NT2/D1 (cell line): ENCODE results near the gene CAPG.

Experiments
- DNase-seq: peaks from one replicate; pipeline ENCODE4 v3.0.0-alpha.2; 2011; ENCODE audit warnings: low read depth, low spot score
- H3K27me3 ChIP-seq: 2 replicates; pipeline ENCODE4 v1.6.0; 2011; ENCODE audit warnings: mild to moderate bottlenecking; ENCODE audit not compliant: insufficient read length, insufficient read depth
- H3K36me3 ChIP-seq: 2 replicates; pipeline ENCODE4 v1.6.1; 2011; ENCODE audit warnings: mild to moderate bottlenecking, low read length, mixed read lengths; ENCODE audit not compliant: insufficient read depth, insufficient read length
- H3K4me1 ChIP-seq: 2 replicates; pipeline ENCODE4 v1.5.1; 2011; ENCODE audit not compliant: insufficient read depth, insufficient read length
- H3K4me3 ChIP-seq: 2 replicates; pipeline ENCODE4 v1.5.1; 2011; ENCODE audit warnings: low read depth; ENCODE audit not compliant: insufficient read length
- H3K9ac ChIP-seq: 2 replicates; pipeline ENCODE4 v1.6.0; 2011; ENCODE audit warnings: low read depth; ENCODE audit not compliant: insufficient read length
- H3K9me3 ChIP-seq: 2 replicates; pipeline ENCODE4 v1.5.1; 2011; ENCODE audit warnings: mild to moderate bottlenecking, low read length; ENCODE audit not compliant: insufficient read depth
- SUZ12 ChIP-seq: IDR thresholded peaks from 2 replicates; pipeline ENCODE4 v1.6.1; 2011; ENCODE audit not compliant: insufficient read length, insufficient read depth; ENCODE audit errors: extremely low read depth
- YY1 ChIP-seq: IDR thresholded peaks from 2 replicates; pipeline ENCODE4 v1.6.1; 2011; ENCODE audit not compliant: insufficient read length, insufficient read depth
- ZNF274 ChIP-seq: IDR thresholded peaks from 2 replicates; pipeline ENCODE4 v1.6.1; 2011; ENCODE audit warnings: mild to moderate bottlenecking, low read depth, low read length

The CAPG gene

GRCh38 chr2:85433511-85434089 lies 23.4 kb upstream of the CAPG start:
- Histone ChIP-seq H3K36me3 (no peaks in the 10 kb centered on the region), H3K9me3 (no peaks in the 10 kb centered on the region), H3K27me3 (no peaks in the 10 kb centered on the region), H3K9ac (peak overlapping the region; percentile 2), H3K4me1 (peaks cover 43% of the 10 kb centered on the region), H3K4me3 (no peak overlapping the region)
- no peak for TF ChIP-seq YY1
- no peak for TF ChIP-seq SUZ12
- no peak for DNase-seq

DNA sequence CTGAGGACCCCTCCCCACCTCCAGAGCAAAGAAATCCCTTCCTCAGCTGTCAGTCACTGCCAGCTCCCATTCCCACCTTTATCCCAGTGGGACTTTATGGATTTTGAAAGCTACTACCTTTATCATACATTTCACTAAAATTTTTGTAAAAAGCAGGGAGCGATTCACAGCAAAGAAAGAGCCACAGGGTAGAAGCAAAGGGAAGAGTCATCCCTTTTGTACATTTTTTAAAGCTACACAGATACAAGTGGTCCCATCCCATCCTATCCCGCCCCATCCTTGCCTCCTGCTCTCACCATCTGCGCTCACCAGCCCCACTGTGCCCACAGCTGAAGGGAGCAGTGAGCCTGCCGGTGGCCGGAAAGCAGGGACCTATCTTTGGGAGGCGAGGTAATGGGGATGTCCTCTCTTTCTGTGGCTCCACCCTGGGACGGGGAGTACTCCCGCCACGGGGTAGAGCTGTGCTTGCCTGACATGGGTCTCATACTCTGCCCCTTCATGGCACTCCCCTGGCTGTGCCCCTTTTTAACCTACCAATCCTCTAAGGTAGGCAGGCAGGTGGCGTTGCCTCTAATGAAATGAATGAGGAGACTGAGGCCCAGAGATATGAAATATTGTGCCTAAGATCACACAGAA lies 21.5 kb upstream of the CAPG start:
- no peak for DNase-seq
- no peaks in the 10 kb centered on the region for H3K36me3 ChIP-seq
- H3K4me3 ChIP-seq = no peak overlapping the region
- TF ChIP-seq YY1 (no peak), SUZ12 (no peak), ZNF274 (no peak)
- H3K9me3 ChIP-seq = no peaks in the 10 kb centered on the region
- no peaks in the 10 kb centered on the region for H3K27me3 ChIP-seq
- H3K9ac ChIP-seq = peak overlapping the region; percentile 56
- H3K4me1 ChIP-seq = peaks cover 41% of the 10 kb centered on the region

GRCh38 chr2:85430752-85431569 lies 20.8 kb upstream of the CAPG start:
- DNase-seq = peak; percentile 81
- TF ChIP-seq SUZ12 (no peak), YY1 (no peak), ZNF274 (no peak)
- peaks cover 4% of the 10 kb centered on the region for H3K27me3 ChIP-seq
- H3K4me1 ChIP-seq = peaks cover 39% of the 10 kb centered on the region
- no peak overlapping the region for H3K4me3 ChIP-seq
- peak overlapping the region; percentile 56 for H3K9ac ChIP-seq
- H3K36me3 ChIP-seq = no peaks in the 10 kb centered on the region
- H3K9me3 ChIP-seq = no peaks in the 10 kb centered on the region

DNA sequence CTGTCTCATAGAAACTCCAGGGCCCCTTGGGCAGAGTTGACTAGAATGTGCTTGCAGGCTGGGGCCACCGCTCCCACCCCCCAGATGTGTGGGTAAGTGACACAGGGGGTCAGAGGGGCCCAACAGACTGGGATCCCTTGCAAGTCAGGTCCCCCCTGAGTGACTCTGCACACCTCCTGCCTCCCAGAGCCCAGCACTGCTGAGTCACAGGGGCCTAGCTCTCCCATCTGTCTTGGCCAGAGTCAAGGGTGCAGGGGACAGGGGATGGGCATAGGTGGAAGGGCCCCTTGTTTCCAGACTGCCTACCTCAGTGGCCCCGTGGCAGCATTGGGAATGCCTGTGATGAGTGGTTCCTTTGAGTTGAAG lies 19.7 kb upstream of the CAPG start:
- Histone ChIP-seq H3K9ac (no peak overlapping the region), H3K9me3 (no peaks in the 10 kb centered on the region), H3K36me3 (no peaks in the 10 kb centered on the region), H3K4me1 (peaks cover 32% of the 10 kb centered on the region), H3K27me3 (peaks cover 8% of the 10 kb centered on the region), H3K4me3 (no peak overlapping the region)
- no peak for DNase-seq
- TF ChIP-seq YY1 = no peak
- TF ChIP-seq SUZ12 = no peak
- TF ChIP-seq ZNF274 = no peak

GRCh38 chr2:85429213-85429923 lies 19.2 kb upstream of the CAPG start:
- H3K4me3 ChIP-seq = no peak overlapping the region
- H3K27me3 ChIP-seq = peaks cover 8% of the 10 kb centered on the region
- no peak overlapping the region for H3K9ac ChIP-seq
- H3K4me1 ChIP-seq = peaks cover 32% of the 10 kb centered on the region
- TF ChIP-seq SUZ12 (no peak), YY1 (no peak), ZNF274 (no peak)
- H3K36me3 ChIP-seq = no peaks in the 10 kb centered on the region
- no peaks in the 10 kb centered on the region for H3K9me3 ChIP-seq
- no peak for DNase-seq

GRCh38 chr2:85428343-85428881 lies 18.2 kb upstream of the CAPG start:
- Histone ChIP-seq H3K4me1 (peaks cover 28% of the 10 kb centered on the region), H3K9me3 (no peaks in the 10 kb centered on the region), H3K4me3 (no peak overlapping the region), H3K9ac (no peak overlapping the region), H3K36me3 (no peaks in the 10 kb centered on the region), H3K27me3 (peaks cover 8% of the 10 kb centered on the region)
- no peak for DNase-seq
- no peak for TF ChIP-seq YY1
- no peak for TF ChIP-seq SUZ12
- TF ChIP-seq ZNF274 = no peak
